HepG2 (cell line): Measurements from ENCODE around the gene SPRED2. TPM values are rescaled to one million over a fixed set of nuclear protein-coding genes. Genes with fewer than 3 reads are reported as not detected.

ENCODE experiments used
- ATAC-seq: fragments of 200-7000 bp; cut with Tn5 transposase; 3 replicates; pipeline ENCODE4 v1.9.1; 2020; ENCODE audit warnings: mild to moderate bottlenecking, moderate library complexity
- BruUV-seq: library from RNA; stranded (reverse); fragments of 400-500 nt; replicated peaks from 2 replicates; lab custom pipeline; 2021; lab: Mats Ljungman, UMichigan
- CTCF ChIA-PET: fragments of 300-600 bp; formaldehyde crosslinking; extraction: SDS; loops from one replicate; lab custom pipeline; 2021; ENCODE audit warnings: low total read pairs, inconsistent platforms, low intra/inter-chr PET ratio; lab: Yijun Ruan, JAX
- POLR2A ChIA-PET: fragments of 350-600 bp; sonication (Branson Sonifier 250); formaldehyde crosslinking; loops from one replicate; lab custom pipeline; 2020; ENCODE audit warnings: antibody characterized with exemption, inconsistent platforms; lab: Yijun Ruan, JAX
- DNase-seq: peaks from one replicate; pipeline ENCODE4 v3.0.0-alpha.2; 2015; ENCODE audit warnings: low spot score
- FAIRE-seq: peaks from 3 replicates; lab custom pipeline; 2011; peaks lifted over from hg19 to GRCh38; lab: Jason Lieb, UNC
- H2AFZ ChIP-seq: one replicate; pipeline ENCODE4 v1.6.1; 2011; ENCODE audit warnings: low read length, inconsistent platforms
- H3K27ac ChIP-seq: fragments of 300-600 bp; 3 replicates; pipeline ENCODE4 v1.8.0; 2011; ENCODE audit warnings: mixed run types, mild to moderate bottlenecking, mixed read lengths, low read length, inconsistent platforms; ENCODE audit not compliant: insufficient read depth; ENCODE audit errors: extremely low read length
- H3K27me3 ChIP-seq, 2 experiments: fragments of 200-600 bp in 1 of 2; 2 replicates in 1 of 2; 3 replicates in 1 of 2; pipeline versions ENCODE4 v1.6.0 to v1.8.0; 2011; ENCODE audit warnings: low read length in 2 of 2, mild to moderate bottlenecking in 2 of 2, moderate library complexity in 2 of 2, inconsistent platforms in 1 of 2; ENCODE audit not compliant: insufficient read depth in 2 of 2, control insufficient read depth in 1 of 2
- H3K36me3 ChIP-seq, 2 experiments: fragments of 200-600 bp in 1 of 2; replicated peaks in 1 of 2; 2 replicates in 1 of 2; 3 replicates in 1 of 2; pipeline versions ENCODE4 v1.5.1 to v1.8.0; 2011; ENCODE audit warnings: low read length in 2 of 2, inconsistent platforms in 1 of 2; ENCODE audit not compliant: insufficient read depth in 2 of 2, control insufficient read depth in 1 of 2
- H3K4me1 ChIP-seq: 2 replicates; pipeline ENCODE4 v1.5.1; 2012; ENCODE audit warnings: low read length, inconsistent platforms; ENCODE audit not compliant: insufficient read depth
- H3K4me2 ChIP-seq: 2 replicates; pipeline ENCODE4 v1.6.0; 2011; ENCODE audit warnings: low read depth, low read length, inconsistent platforms
- H3K4me3 ChIP-seq, 3 experiments: fragments of 200-600 bp in 1 of 3; sonication (generic), shearing (Covaris generic) in 1 of 3; replicated peaks in 1 of 3; 2 replicates each; pipeline ENCODE4 v1.5.1; 2011 to 2016; ENCODE audit warnings: low read length in 3 of 3, inconsistent platforms in 2 of 3, low read depth in 2 of 3, mild to moderate bottlenecking in 2 of 3, control low read depth in 1 of 3, mixed read lengths in 1 of 3; ENCODE audit not compliant: insufficient read depth in 1 of 3
- H3K79me2 ChIP-seq: one replicate; pipeline ENCODE4 v1.6.1; 2011; ENCODE audit warnings: low read length, inconsistent platforms; ENCODE audit not compliant: insufficient read depth
- H3K9ac ChIP-seq: 2 replicates; pipeline ENCODE4 v1.6.0; 2011; ENCODE audit warnings: mild to moderate bottlenecking, low read depth, low read length, inconsistent platforms; ENCODE audit not compliant: insufficient read depth
- H3K9me3 ChIP-seq: 2 replicates; pipeline ENCODE4 v1.5.1; 2012; ENCODE audit warnings: mild to moderate bottlenecking, low read length
- H4K20me1 ChIP-seq: 2 replicates; pipeline ENCODE4 v1.6.0; 2011; ENCODE audit warnings: inconsistent platforms, mild to moderate bottlenecking, low read length, moderate library complexity; ENCODE audit not compliant: insufficient read depth
- FOXA1 ChIP-seq, 2 experiments: fragments of 450-650 bp in 1 of 2; sonication (generic) in 1 of 2; formaldehyde crosslinking in 1 of 2; IDR thresholded peaks; 2 replicates each; pipeline versions ENCODE4 v1.4.0 to v1.6.1; 2016 to 2020; ENCODE audit warnings: missing genetic modification reagents in 1 of 2
- HMG20A ChIP-seq: IDR thresholded peaks from 2 replicates; pipeline ENCODE4 v1.6.1; 2016; ENCODE audit warnings: borderline replicate concordance
- RBM22 ChIP-seq: fragments of 200-400 bp; formaldehyde crosslinking; optimal IDR thresholded peaks from 2 replicates; pipeline ENCODE3; 2017; ENCODE audit warnings: mild to moderate bottlenecking, low read length, moderate library complexity
- RFX5 ChIP-seq: IDR thresholded peaks from 2 replicates; pipeline ENCODE4 v1.6.1; 2011; ENCODE audit warnings: low read depth, low read length, improper control_type of control experiment
- SAFB2 ChIP-seq: sonication (generic); formaldehyde crosslinking; IDR thresholded peaks from 2 replicates; pipeline ENCODE4 v1.5.1; 2020; ENCODE audit warnings: missing genetic modification reagents, low read depth, mild to moderate bottlenecking, borderline replicate concordance
- ZNF383 ChIP-seq: sonication (generic); formaldehyde crosslinking; IDR thresholded peaks from 2 replicates; pipeline ENCODE4 v1.4.0; 2020; ENCODE audit warnings: missing genetic modification reagents, mild to moderate bottlenecking, borderline replicate concordance
- ZSCAN25 ChIP-seq: sonication (generic); formaldehyde crosslinking; IDR thresholded peaks from 2 replicates; pipeline ENCODE4 v1.8.0; 2022; ENCODE audit warnings: mild to moderate bottlenecking, missing genetic modification reagents
- WGBS: methylation state at CpG from one replicate; pipeline ENCODE4 v1.1.6; 2017; ENCODE audit warnings: low lambda C conversion rate; 5-methylcytosine and 5-hydroxymethylcytosine counted together
- in situ Hi-C: cut with HindIII; loops from 2 replicates; pipeline ENCODE4 v1.10.0; 2017; ENCODE audit warnings: low pct_unique_long_range_greater_than_20kb; ENCODE audit not compliant: extremely low pct_ligation_motif_present
- intact Hi-C: fragments of 100-400 bp; cut with micrococcal nuclease; formaldehyde crosslinking; loops from one replicate; pipeline ENCODE4 v1.10.0; 2022; ENCODE audit not compliant: unreplicated experiment
- polyA plus RNA-seq, 8 experiments: library from polyadenylated mRNA; depleted of rRNA in 3 of 8; stranded (reverse) in 7 of 8; unstranded in 1 of 8; fragments of >200 nt; fragmentation: Illumina TruSeq in 4 of 8; extraction: Trizol in 4 of 8; gene quantifications; 2 replicates each; pipeline versions ENCODE4 v1.2.1 to v1.2.3, GENCODE V29; 2011 to 2016; ENCODE audit warnings: low read depth in 4 of 8, missing spikeins in 1 of 8, mixed read lengths in 1 of 8; ENCODE audit not compliant: insufficient read depth in 1 of 8
- total RNA-seq, 5 experiments: library from RNA; depleted of rRNA; stranded (reverse); fragments of >200 nt; fragmentation: Illumina TruSeq; extraction: Trizol; gene quantifications; 2 replicates each; pipeline ENCODE4 v1.2.3, GENCODE V29; 2016; ENCODE audit warnings: low read depth in 1 of 5
- TF ChIP-seq, protein P1 (sequence below): sonication (generic); formaldehyde crosslinking; IDR thresholded peaks from 2 replicates; pipeline ENCODE4 v1.8.0; 2022; ENCODE audit warnings: missing genetic modification reagents, mild to moderate bottlenecking, borderline replicate concordance
- TF ChIP-seq, protein P2 (sequence below): sonication (generic); formaldehyde crosslinking; IDR thresholded peaks from 2 replicates; pipeline ENCODE4 v1.9.0; 2022; ENCODE audit warnings: low read depth, missing genetic modification reagents
- TF ChIP-seq, protein P3 (sequence below): sonication (generic); formaldehyde crosslinking; IDR thresholded peaks from 2 replicates; pipeline ENCODE4 v1.5.1; 2020; ENCODE audit warnings: mild to moderate bottlenecking, missing genetic modification reagents, moderate library complexity
- TF ChIP-seq, protein P4 (sequence below): sonication (generic); formaldehyde crosslinking; IDR thresholded peaks from 2 replicates; pipeline ENCODE4 v1.5.1; 2020; ENCODE audit warnings: missing genetic modification reagents, mild to moderate bottlenecking, borderline replicate concordance
- TF ChIP-seq, protein P5 (sequence below): sonication (generic); formaldehyde crosslinking; IDR thresholded peaks from 2 replicates; pipeline ENCODE4 v1.8.1; 2023; ENCODE audit warnings: mild to moderate bottlenecking, inconsistent platforms, moderate library complexity, missing genetic modification reagents, borderline replicate concordance

SPRED2 gene
- total and polyA plus RNA-seq, 2 of the 13 experiments (the other 11 are each of a cell fraction or from before 2014, with no cell fraction given): 13.0 to 37.0 TPM

DNA sequence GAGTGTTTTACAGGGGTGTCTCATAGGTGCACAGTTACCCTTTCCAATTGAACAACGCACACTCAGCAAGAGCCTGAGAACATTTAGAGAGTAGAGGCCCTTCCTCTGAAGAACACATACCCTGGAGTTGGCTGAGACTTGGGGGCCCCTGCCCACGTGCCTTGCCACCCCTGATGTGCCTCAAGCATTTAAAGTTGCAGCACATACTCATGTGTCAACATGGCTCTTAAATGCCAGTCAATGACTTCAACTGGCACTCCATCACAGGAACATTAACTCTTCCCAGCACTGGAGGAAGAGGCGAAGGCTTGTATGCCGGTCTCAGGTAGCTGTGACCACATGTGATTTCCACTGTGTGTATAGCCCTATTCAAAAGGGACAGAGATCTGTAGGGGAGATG, 57.4 kb downstream of the SPRED2 start:
- Histone ChIP-seq H3K4me1 (peaks cover 95% of the 10 kb centered on the region), H3K36me3 (peaks cover 2 to 24% of the 10 kb centered on the region in 2 experiments; a peak in 4 of 5 replicates), H3K4me2 (no peak overlapping the region; the same call in 1 of the 2 replicates), H3K4me3 (no peak overlapping the region), H3K9ac (no peak overlapping the region; the same call in 1 of the 2 replicates), H2AFZ (no peak overlapping the region), H3K27me3 (no peaks in the 10 kb centered on the region), H3K9me3 (no peaks in the 10 kb centered on the region), H4K20me1 (peaks cover 8% of the 10 kb centered on the region; the same call in 1 of the 2 replicates), H3K79me2 (peaks cover 93% of the 10 kb centered on the region), H3K27ac (peak overlapping the region; percentile 67)
- intact Hi-C loops: no loop called here
- ChIA-PET POLR2A (interaction anchor here (1.1 to 5.2 kb wide), 6 partner anchors 8 to 62 kb away, joined by 3 to 66 read pairs (median 25); no protein-coding TSS in a partner anchor), CTCF (no interaction called here)
- ATAC-seq (no peak), FAIRE-seq (no peak), DNase-seq (no peak)
- in situ Hi-C loops: no loop called here
- 92% methylated on average over 4 of the region's 4 CpGs for WGBS
- BruUV-seq: no TSS peak
- TF ChIP-seq RFX5 (no peak), ZNF383 (CRISPR knock-in tag) (no peak), RBM22 (peak; percentile 84), ZSCAN25 (CRISPR knock-in tag) (0 out of 2 replicates have a peak, but pooled peaks have one; percentile 34), FOXA1 (IDR thresholded peaks at IDR 0.05) (no peak), FOXA1 (CRISPR knock-in tag; IDR thresholded peaks at IDR 0.05) (0 out of 2 replicates have a peak, but pooled peaks have one; percentile 26), SAFB2 (no peak), HMG20A (no peak)
- TF ChIP-seq, protein P1, sequence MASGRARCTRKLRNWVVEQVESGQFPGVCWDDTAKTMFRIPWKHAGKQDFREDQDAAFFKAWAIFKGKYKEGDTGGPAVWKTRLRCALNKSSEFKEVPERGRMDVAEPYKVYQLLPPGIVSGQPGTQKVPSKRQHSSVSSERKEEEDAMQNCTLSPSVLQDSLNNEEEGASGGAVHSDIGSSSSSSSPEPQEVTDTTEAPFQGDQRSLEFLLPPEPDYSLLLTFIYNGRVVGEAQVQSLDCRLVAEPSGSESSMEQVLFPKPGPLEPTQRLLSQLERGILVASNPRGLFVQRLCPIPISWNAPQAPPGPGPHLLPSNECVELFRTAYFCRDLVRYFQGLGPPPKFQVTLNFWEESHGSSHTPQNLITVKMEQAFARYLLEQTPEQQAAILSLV (CRISPR knock-in tag): no peak
- TF ChIP-seq, protein P2, sequence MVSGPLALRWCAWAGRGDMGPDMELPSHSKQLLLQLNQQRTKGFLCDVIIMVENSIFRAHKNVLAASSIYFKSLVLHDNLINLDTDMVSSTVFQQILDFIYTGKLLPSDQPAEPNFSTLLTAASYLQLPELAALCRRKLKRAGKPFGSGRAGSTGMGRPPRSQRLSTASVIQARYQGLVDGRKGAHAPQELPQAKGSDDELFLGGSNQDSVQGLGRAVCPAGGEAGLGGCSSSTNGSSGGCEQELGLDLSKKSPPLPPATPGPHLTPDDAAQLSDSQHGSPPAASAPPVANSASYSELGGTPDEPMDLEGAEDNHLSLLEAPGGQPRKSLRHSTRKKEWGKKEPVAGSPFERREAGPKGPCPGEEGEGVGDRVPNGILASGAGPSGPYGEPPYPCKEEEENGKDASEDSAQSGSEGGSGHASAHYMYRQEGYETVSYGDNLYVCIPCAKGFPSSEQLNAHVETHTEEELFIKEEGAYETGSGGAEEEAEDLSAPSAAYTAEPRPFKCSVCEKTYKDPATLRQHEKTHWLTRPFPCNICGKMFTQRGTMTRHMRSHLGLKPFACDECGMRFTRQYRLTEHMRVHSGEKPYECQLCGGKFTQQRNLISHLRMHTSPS (CRISPR knock-in tag): peak; percentile 22; the same call in 1 of the 2 replicates
- TF ChIP-seq, protein P3, sequence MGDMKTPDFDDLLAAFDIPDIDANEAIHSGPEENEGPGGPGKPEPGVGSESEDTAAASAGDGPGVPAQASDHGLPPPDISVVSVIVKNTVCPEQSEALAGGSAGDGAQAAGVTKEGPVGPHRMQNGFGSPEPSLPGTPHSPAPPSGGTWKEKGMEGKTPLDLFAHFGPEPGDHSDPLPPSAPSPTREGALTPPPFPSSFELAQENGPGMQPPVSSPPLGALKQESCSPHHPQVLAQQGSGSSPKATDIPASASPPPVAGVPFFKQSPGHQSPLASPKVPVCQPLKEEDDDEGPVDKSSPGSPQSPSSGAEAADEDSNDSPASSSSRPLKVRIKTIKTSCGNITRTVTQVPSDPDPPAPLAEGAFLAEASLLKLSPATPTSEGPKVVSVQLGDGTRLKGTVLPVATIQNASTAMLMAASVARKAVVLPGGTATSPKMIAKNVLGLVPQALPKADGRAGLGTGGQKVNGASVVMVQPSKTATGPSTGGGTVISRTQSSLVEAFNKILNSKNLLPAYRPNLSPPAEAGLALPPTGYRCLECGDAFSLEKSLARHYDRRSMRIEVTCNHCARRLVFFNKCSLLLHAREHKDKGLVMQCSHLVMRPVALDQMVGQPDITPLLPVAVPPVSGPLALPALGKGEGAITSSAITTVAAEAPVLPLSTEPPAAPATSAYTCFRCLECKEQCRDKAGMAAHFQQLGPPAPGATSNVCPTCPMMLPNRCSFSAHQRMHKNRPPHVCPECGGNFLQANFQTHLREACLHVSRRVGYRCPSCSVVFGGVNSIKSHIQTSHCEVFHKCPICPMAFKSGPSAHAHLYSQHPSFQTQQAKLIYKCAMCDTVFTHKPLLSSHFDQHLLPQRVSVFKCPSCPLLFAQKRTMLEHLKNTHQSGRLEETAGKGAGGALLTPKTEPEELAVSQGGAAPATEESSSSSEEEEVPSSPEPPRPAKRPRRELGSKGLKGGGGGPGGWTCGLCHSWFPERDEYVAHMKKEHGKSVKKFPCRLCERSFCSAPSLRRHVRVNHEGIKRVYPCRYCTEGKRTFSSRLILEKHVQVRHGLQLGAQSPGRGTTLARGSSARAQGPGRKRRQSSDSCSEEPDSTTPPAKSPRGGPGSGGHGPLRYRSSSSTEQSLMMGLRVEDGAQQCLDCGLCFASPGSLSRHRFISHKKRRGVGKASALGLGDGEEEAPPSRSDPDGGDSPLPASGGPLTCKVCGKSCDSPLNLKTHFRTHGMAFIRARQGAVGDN: peak; percentile 20; the same call in 1 of the 2 replicates
- TF ChIP-seq, protein P4, sequence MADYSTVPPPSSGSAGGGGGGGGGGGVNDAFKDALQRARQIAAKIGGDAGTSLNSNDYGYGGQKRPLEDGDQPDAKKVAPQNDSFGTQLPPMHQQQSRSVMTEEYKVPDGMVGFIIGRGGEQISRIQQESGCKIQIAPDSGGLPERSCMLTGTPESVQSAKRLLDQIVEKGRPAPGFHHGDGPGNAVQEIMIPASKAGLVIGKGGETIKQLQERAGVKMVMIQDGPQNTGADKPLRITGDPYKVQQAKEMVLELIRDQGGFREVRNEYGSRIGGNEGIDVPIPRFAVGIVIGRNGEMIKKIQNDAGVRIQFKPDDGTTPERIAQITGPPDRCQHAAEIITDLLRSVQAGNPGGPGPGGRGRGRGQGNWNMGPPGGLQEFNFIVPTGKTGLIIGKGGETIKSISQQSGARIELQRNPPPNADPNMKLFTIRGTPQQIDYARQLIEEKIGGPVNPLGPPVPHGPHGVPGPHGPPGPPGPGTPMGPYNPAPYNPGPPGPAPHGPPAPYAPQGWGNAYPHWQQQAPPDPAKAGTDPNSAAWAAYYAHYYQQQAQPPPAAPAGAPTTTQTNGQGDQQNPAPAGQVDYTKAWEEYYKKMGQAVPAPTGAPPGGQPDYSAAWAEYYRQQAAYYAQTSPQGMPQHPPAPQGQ (CRISPR knock-in tag): peak; percentile 70; the same call in 1 of the 2 replicates
- TF ChIP-seq, protein P5, sequence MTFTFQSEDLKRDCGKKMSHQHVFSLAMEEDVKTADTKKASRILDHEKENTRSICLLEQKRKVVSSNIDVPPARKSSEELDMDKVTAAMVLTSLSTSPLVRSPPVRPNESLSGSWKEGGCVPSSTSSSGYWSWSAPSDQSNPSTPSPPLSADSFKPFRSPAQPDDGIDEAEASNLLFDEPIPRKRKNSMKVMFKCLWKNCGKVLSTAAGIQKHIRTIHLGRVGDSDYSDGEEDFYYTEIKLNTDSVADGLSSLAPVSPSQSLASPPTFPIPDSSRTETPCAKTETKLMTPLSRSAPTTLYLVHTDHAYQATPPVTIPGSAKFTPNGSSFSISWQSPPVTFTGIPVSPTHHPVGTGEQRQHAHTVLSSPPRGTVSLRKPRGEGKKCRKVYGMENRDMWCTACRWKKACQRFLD (CRISPR knock-in tag): no peak
